ENCODE measurements around the gene TRIM15. TPM values are rescaled to one million over a fixed set of nuclear protein-coding genes. Genes with fewer than 3 reads are reported as not detected.

Gene TRIM15
- total RNA-seq, 1 donor from 2014 or later = not detected

DNA sequence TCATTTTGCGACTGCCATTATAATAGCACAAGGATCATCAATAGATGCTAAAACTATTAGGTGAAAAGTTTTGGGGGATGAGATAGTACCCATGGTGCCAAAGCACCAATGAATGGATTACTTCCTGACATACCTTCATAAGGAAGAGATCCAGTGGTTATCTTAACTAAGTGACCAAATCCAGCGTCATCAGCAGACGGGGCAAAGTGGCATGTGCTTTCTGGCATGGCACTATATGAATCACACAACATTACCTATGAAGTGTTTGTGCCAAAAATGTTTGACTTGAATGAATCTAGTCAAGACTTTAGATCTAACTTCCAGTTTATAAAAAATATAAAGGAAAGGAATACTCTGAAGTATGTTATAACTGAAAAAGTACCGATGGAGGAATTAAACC lies 39.0 kb downstream of the TRIM15 start:
- no peaks in the 10 kb centered on the region for H3K27me3 Mint-ChIP-seq (ENCODE audit: low read depth)
- H3K27ac Mint-ChIP-seq (ENCODE audit: unreplicated experiment) = no peak overlapping the region
- H3K36me3 Mint-ChIP-seq (ENCODE audit: low read depth) = peaks cover 4% of the 10 kb centered on the region
- H3K9me3 Mint-ChIP-seq = no peaks in the 10 kb centered on the region
- H3K4me1 Mint-ChIP-seq = peaks cover 13% of the 10 kb centered on the region
- DNase-seq (ENCODE audit: low read depth, low spot score) = no peak
- H3K4me3 Mint-ChIP-seq = no peak overlapping the region
- TF ChIP-seq, protein P1, sequence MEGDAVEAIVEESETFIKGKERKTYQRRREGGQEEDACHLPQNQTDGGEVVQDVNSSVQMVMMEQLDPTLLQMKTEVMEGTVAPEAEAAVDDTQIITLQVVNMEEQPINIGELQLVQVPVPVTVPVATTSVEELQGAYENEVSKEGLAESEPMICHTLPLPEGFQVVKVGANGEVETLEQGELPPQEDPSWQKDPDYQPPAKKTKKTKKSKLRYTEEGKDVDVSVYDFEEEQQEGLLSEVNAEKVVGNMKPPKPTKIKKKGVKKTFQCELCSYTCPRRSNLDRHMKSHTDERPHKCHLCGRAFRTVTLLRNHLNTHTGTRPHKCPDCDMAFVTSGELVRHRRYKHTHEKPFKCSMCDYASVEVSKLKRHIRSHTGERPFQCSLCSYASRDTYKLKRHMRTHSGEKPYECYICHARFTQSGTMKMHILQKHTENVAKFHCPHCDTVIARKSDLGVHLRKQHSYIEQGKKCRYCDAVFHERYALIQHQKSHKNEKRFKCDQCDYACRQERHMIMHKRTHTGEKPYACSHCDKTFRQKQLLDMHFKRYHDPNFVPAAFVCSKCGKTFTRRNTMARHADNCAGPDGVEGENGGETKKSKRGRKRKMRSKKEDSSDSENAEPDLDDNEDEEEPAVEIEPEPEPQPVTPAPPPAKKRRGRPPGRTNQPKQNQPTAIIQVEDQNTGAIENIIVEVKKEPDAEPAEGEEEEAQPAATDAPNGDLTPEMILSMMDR (conservative IDR thresholded peaks at IDR 0.05) = no peak

DNA sequence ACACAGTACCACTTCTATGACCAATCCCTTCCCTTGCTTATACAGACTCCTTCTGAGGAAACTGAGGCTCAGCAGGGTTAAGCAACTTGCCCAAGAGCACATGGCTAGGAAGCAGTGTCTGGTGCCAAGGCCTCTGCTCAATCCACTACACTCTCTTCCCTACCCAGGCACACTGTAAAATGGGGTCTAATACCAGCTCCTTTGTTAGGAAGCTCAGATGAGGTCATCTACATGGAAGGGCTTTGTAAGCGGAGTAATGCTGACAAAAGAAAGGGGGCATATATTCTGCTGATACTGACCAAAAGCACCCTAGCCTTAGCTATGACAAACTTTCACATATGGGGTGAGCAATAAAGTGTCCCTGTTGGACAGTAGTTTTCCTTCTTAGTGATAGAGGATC lies 40.8 kb downstream of the TRIM15 start:
- peaks cover 3% of the 10 kb centered on the region for H3K36me3 Mint-ChIP-seq (ENCODE audit: low read depth)
- H3K9me3 Mint-ChIP-seq = no peaks in the 10 kb centered on the region
- no peak for DNase-seq (ENCODE audit: low read depth, low spot score)
- H3K4me1 Mint-ChIP-seq = peaks cover 29% of the 10 kb centered on the region
- TF ChIP-seq, protein P1 (conservative IDR thresholded peaks at IDR 0.05) = no peak
- no peak overlapping the region for H3K4me3 Mint-ChIP-seq
- H3K27me3 Mint-ChIP-seq (ENCODE audit: low read depth) = no peaks in the 10 kb centered on the region
- H3K27ac Mint-ChIP-seq (ENCODE audit: unreplicated experiment) = peak overlapping the region; percentile 86

DNA sequence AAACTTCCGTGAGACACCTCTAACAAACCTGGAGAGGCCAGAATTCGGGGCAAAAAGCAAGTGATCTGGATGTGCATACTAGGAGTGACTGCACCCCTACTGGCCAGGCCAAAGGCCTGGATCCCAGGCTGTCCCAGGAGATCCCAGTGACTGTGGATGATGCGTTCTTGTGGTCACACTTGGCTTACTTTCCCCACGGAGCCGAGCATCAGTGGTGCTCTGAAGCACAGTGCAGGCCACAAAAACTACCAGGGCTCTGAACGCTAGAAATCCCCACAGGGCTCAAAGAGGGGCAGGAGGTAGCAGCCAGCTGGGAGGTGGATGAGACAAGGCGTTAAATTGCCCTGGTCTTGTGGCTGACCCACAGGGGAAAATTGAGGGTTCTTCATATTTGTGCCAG lies 42.8 kb downstream of the TRIM15 start:
- TF ChIP-seq, protein P1 (conservative IDR thresholded peaks at IDR 0.05) = no peak
- Mint-ChIP-seq H3K4me1 (peaks cover 41% of the 10 kb centered on the region), H3K27me3 (ENCODE audit: low read depth) (no peaks in the 10 kb centered on the region), H3K36me3 (ENCODE audit: low read depth) (no peaks in the 10 kb centered on the region), H3K9me3 (no peaks in the 10 kb centered on the region), H3K27ac (ENCODE audit: unreplicated experiment) (peak overlapping the region; percentile 90), H3K4me3 (no peak overlapping the region)
- no peak for DNase-seq (ENCODE audit: low read depth, low spot score)

DNA sequence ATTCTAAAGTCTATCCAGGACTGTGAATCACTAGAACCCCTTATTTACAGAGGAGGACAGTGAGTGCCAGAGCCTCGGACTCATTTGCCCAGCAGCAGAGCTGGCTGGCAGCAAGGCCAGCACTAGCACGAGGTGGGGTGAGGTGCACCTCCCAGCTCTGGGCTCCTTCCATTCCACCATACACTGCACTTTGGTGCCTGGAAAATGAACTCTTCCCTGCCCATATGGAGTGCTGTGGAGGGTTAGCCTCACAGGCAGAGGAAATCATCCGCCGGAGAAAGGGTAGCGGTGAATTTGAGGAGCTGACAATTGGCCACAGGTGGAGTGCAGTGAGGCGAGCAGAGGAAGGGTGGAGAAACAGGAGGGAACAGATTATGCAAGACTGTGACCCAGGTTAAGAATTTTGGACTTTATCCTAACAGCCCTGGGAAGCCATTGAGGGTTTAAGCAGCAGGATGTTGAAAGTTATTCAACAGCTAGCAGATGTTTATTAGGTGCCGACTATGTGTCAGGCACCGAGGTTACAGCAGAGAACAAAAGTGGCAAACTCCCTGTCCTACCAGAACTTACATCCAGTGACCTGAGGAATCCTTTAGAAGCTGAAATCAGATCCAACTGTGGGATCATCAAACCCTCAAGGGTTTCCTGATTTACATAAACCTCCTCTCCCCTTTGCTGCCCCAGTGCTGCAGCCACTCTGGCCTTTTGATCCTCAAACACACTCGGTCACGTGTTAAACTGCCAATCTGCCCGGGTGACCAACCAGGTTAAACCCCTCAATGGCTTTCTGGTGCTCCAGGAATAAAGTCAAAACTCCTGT lies 43.7 kb downstream of the TRIM15 start:
- TF ChIP-seq, protein P1 (conservative IDR thresholded peaks at IDR 0.05) = no peak
- Mint-ChIP-seq H3K27me3 (ENCODE audit: low read depth) (no peaks in the 10 kb centered on the region), H3K4me3 (no peak overlapping the region), H3K36me3 (ENCODE audit: low read depth) (no peaks in the 10 kb centered on the region), H3K27ac (ENCODE audit: unreplicated experiment) (no peak overlapping the region), H3K9me3 (no peaks in the 10 kb centered on the region), H3K4me1 (peaks cover 49% of the 10 kb centered on the region)
- DNase-seq (ENCODE audit: low read depth, low spot score) = no peak

DNA sequence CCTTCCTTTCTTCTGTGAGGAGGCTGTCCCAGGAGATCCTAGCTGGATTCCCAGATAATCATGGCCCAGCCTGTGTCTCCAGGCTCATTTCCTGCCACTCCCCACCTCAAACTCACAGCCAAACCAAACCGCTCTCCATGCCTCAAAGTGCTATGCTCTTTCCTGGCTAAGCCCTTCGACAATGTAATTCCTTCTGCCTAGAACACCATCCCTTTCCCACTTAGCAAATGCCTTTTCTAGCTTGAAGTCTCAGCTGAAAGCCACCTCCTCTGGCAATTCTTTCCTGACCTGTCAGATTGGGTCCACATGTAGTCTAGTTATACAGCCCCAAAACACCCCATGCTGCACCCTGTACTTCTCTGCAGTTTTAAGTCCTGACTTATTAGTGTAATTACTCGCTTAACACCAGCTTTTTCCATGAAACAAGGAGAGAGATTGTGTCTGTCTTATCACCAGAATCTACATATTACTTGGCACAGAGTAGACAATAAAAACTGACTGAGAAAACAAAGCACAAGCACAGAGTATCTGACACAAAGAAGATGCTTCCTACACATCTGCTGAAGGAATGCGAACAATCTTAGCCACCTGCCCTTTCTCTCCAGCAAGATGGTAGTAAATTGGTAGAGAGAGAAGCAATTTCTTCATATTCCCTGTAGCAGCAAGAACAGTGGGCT lies 44.4 kb downstream of the TRIM15 start:
- H3K27ac Mint-ChIP-seq (ENCODE audit: unreplicated experiment) = no peak overlapping the region
- H3K4me1 Mint-ChIP-seq = peaks cover 56% of the 10 kb centered on the region
- DNase-seq (ENCODE audit: low read depth, low spot score) = no peak

More for the DNA sequence above, 44.4 kb downstream of the TRIM15 start:
- Mint-ChIP-seq H3K4me3 (no peak overlapping the region), H3K36me3 (ENCODE audit: low read depth) (no peaks in the 10 kb centered on the region), H3K27me3 (ENCODE audit: low read depth) (no peaks in the 10 kb centered on the region), H3K9me3 (no peaks in the 10 kb centered on the region)
- TF ChIP-seq, protein P1 (conservative IDR thresholded peaks at IDR 0.05) = no peak
